ENCODE results near the gene SLC10A7. TPM values are rescaled to one million over a fixed set of nuclear protein-coding genes. Genes with fewer than 3 reads are reported as not detected.

The SLC10A7 gene
- total and polyA plus RNA-seq, 2 of the 13 experiments (the other 11 are each of a cell fraction or from before 2014, with no cell fraction given) = 18.5 to 18.8 TPM

DNA sequence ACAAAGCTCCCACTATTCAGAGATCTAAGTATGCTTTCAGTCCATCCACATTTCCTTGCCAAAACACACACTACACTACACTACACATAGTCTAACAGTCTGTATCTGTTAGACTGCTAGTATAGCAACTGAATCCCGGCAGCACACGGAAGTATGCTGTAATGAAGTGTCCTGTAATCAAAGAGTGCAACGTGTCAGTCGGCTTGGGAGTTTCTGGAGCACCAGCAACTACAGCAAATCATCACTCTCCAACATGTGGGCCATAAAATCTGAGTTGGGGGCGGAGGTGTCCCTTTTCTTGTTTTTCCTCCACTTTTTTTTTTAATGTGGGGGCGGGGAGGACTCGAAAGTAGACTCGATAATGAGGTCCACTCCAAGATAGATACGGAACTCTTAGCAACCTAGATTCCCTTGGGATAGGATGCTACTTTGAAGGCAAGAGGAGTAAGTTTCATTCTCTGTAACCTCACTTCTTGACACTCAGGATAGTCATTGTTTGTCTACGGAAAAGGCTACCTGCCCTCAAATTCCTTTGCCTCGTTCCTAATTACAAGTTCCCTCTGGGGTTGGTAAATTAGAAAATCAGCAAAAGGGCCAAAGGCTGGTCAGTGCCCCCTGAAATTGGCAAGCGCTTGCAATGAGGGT lies 722 bp downstream of the SLC10A7 start (continued):
- no peak for TF ChIP-seq BCLAF1 (IDR thresholded peaks at IDR 0.05)
- TF ChIP-seq, protein P1, sequence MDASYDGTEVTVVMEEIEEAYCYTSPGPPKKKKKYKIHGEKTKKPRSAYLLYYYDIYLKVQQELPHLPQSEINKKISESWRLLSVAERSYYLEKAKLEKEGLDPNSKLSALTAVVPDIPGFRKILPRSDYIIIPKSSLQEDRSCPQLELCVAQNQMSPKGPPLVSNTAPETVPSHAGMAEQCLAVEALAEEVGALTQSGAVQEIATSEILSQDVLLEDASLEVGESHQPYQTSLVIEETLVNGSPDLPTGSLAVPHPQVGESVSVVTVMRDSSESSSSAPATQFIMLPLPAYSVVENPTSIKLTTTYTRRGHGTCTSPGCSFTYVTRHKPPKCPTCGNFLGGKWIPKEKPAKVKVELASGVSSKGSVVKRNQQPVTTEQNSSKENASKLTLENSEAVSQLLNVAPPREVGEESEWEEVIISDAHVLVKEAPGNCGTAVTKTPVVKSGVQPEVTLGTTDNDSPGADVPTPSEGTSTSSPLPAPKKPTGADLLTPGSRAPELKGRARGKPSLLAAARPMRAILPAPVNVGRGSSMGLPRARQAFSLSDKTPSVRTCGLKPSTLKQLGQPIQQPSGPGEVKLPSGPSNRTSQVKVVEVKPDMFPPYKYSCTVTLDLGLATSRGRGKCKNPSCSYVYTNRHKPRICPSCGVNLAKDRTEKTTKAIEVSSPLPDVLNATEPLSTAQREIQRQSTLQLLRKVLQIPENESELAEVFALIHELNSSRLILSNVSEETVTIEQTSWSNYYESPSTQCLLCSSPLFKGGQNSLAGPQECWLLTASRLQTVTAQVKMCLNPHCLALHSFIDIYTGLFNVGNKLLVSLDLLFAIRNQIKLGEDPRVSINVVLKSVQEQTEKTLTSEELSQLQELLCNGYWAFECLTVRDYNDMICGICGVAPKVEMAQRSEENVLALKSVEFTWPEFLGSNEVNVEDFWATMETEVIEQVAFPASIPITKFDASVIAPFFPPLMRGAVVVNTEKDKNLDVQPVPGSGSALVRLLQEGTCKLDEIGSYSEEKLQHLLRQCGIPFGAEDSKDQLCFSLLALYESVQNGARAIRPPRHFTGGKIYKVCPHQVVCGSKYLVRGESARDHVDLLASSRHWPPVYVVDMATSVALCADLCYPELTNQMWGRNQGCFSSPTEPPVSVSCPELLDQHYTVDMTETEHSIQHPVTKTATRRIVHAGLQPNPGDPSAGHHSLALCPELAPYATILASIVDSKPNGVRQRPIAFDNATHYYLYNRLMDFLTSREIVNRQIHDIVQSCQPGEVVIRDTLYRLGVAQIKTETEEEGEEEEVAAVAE (CRISPR knock-in tag; IDR thresholded peaks at IDR 0.05; ENCODE audit: borderline replicate concordance) = no peak
- TF ChIP-seq HDAC6 (IDR thresholded peaks at IDR 0.05; ENCODE audit: low read depth, low read length) = no peak
- TF ChIP-seq ZNF557 (CRISPR knock-in tag; IDR thresholded peaks at IDR 0.05) = no peak
- no peak for TF ChIP-seq YY1 (IDR thresholded peaks at IDR 0.05; ENCODE audit: insufficient read depth, insufficient replicate concordance, low read depth, low read length)
- TF ChIP-seq ZSCAN31 (CRISPR knock-in tag; IDR thresholded peaks at IDR 0.05; ENCODE audit: low read depth) = no peak
- no peak for TF ChIP-seq GLI4 (CRISPR knock-in tag; IDR thresholded peaks at IDR 0.05; ENCODE audit: borderline replicate concordance)
- no peak for TF ChIP-seq MTERF4 (CRISPR knock-in tag; IDR thresholded peaks at IDR 0.05)
- TF ChIP-seq GMEB2 (CRISPR knock-in tag; IDR thresholded peaks at IDR 0.05; ENCODE audit: low read depth) = no peak
- TF ChIP-seq BCL3 (CRISPR knock-in tag; IDR thresholded peaks at IDR 0.05) = 0 out of 2 replicates have a peak, but pooled peaks have one; percentile 28
- no peak for TF ChIP-seq MIER2 (CRISPR knock-in tag; IDR thresholded peaks at IDR 0.05)
- TF ChIP-seq ATF1 (CRISPR knock-in tag; IDR thresholded peaks at IDR 0.05) = no peak
- TF ChIP-seq POLR2A (IDR thresholded peaks at IDR 0.05; ENCODE audit: insufficient read depth in 1 of 2, low read depth in 2 of 2, low read length in 2 of 2) = peak in 1 of 2 experiments; percentile 63; a peak in 1 of 4 replicates
- TF ChIP-seq FOXP1 (IDR thresholded peaks at IDR 0.05) = no peak
- no peak for TF ChIP-seq FOXP1 (CRISPR knock-in tag; IDR thresholded peaks at IDR 0.05)

Data from HepG2 (cell line).